Testis (tissue), 2 donors: ENCODE measurements around the gene FAM50B.

Experiments used
- POLR2A ChIP-seq: fragments of 450-650 bp; IDR thresholded peaks from one replicate; pipeline ENCODE4 v1.6.1; 2017; ENCODE audit warnings: antibody characterized with exemption, mild to moderate bottlenecking, moderate library complexity
- TF ChIP-seq, protein P1 (sequence below), 3 experiments: fragments of 450-650 bp in 2 of 3; fragments of 200-600 bp in 1 of 3; sonication (generic) in 1 of 3; IDR thresholded peaks; one replicate each; pipeline ENCODE4 v1.5.1; 2016 to 2019; ENCODE audit warnings: antibody characterized with exemption in 3 of 3, mild to moderate bottlenecking in 2 of 3, moderate library complexity in 1 of 3

DNA sequence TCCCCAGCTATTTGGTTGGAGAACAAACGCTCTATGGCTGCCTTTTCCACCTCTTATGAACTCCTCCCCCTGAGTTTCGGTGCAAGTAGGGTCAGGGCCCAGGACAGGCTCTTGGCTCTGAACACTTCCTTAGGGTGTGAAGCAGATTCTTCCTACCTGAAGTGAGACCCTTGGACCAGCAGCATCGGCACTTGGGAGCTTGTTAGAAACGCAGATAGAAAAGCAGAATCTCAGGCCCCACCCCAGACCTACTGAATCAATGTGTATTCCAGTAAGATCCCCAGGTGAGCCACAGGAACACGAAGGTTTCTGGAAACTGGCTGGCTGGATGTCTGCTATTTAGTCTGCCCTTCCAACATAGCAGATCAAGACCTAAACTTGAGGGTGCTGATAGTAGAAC, 3.2 kb downstream of the FAM50B start:
- TF ChIP-seq, protein P1, sequence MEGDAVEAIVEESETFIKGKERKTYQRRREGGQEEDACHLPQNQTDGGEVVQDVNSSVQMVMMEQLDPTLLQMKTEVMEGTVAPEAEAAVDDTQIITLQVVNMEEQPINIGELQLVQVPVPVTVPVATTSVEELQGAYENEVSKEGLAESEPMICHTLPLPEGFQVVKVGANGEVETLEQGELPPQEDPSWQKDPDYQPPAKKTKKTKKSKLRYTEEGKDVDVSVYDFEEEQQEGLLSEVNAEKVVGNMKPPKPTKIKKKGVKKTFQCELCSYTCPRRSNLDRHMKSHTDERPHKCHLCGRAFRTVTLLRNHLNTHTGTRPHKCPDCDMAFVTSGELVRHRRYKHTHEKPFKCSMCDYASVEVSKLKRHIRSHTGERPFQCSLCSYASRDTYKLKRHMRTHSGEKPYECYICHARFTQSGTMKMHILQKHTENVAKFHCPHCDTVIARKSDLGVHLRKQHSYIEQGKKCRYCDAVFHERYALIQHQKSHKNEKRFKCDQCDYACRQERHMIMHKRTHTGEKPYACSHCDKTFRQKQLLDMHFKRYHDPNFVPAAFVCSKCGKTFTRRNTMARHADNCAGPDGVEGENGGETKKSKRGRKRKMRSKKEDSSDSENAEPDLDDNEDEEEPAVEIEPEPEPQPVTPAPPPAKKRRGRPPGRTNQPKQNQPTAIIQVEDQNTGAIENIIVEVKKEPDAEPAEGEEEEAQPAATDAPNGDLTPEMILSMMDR (IDR thresholded peaks at IDR 0.05): no peak
- no peak for TF ChIP-seq POLR2A
